Lung (tissue), 12 donors: ENCODE data around the gene PLEKHF1. TPM values are rescaled to one million over a fixed set of nuclear protein-coding genes. Genes with fewer than 3 reads are reported as not detected.

Source experiments
- ATAC-seq: fragments of 200-7000 bp; cut with Tn5 transposase; one replicate; pipeline ENCODE4 v1.9.1; 2020; ENCODE audit warnings: moderate number of reproducible peaks; ENCODE audit not compliant: insufficient read depth, low FRiP score
- DNase-seq, 3 donors: peaks; one replicate each; pipeline ENCODE4 v3.0.0-alpha.2; 2013 to 2017
- H3K27ac ChIP-seq, 2 donors: one replicate each; pipeline ENCODE4 v1.5.1; 2013; ENCODE audit warnings: mild to moderate bottlenecking in 2 of 2, moderate library complexity in 2 of 2, control low read depth in 1 of 2, inconsistent platforms in 1 of 2, low read depth in 1 of 2, low read length in 1 of 2
- H3K27me3 ChIP-seq, 3 donors: one replicate each; pipeline ENCODE4 v1.5.1; 2013; ENCODE audit warnings: low read length in 2 of 3; ENCODE audit not compliant: control insufficient read depth in 3 of 3, insufficient read depth in 3 of 3
- H3K36me3 ChIP-seq, 4 donors: one replicate each; pipeline ENCODE4 v1.5.1; 2013; ENCODE audit warnings: low read length in 4 of 4, mild to moderate bottlenecking in 1 of 4, moderate library complexity in 1 of 4; ENCODE audit not compliant: control insufficient read depth in 4 of 4, insufficient read depth in 4 of 4
- H3K4me1 ChIP-seq, 5 donors: one replicate each; pipeline ENCODE4 v1.5.1; 2013; ENCODE audit warnings: low read length in 5 of 5, mild to moderate bottlenecking in 2 of 5, moderate library complexity in 1 of 5; ENCODE audit not compliant: control insufficient read depth in 5 of 5, insufficient read depth in 5 of 5
- H3K4me3 ChIP-seq: one replicate; pipeline ENCODE4 v1.5.1; 2013; ENCODE audit warnings: mild to moderate bottlenecking, control low read depth, moderate library complexity
- H3K9ac ChIP-seq, 2 donors: one replicate each; pipeline ENCODE4 v1.5.1; 2013; ENCODE audit warnings: low read length in 2 of 2, control low read depth in 1 of 2; ENCODE audit not compliant: insufficient read depth in 1 of 2
- H3K9me3 ChIP-seq, 4 donors: one replicate each; pipeline ENCODE4 v1.5.1; 2013; ENCODE audit warnings: low read length in 3 of 4, mild to moderate bottlenecking in 1 of 4, moderate library complexity in 1 of 4; ENCODE audit not compliant: control insufficient read depth in 4 of 4, insufficient read depth in 3 of 4
- WGBS, 2 donors: extraction: QIAGEN DNeasy Blood & Tissue Kit; methylation state at CpG; one replicate each; pipeline ENCODE4 v1.1.7; 2013; 5-methylcytosine and 5-hydroxymethylcytosine counted together
- polyA plus RNA-seq, 2 donors: library from polyadenylated mRNA; stranded (reverse); fragments of 200-250 nt; gene quantifications; one replicate each; pipeline ENCODE4 v1.2.1, GENCODE V29; 2013
- total RNA-seq, 2 donors: library from RNA; depleted of rRNA in 1 of 2; stranded (reverse); fragments of >200 nt in 1 of 2; gene quantifications; one replicate each; pipeline ENCODE4 v1.2.1, GENCODE V29; 2014 to 2021
- TF ChIP-seq, protein P1 (sequence below): IDR thresholded peaks from 2 replicates; pipeline ENCODE4 v1.5.1; 2012; ENCODE audit warnings: mild to moderate bottlenecking; ENCODE audit errors: control extremely low read depth, extremely low read depth
- donor health status: control.
- donor health status: control.
- donor health status: Bipolar disorder and iron deficiency.
- donor health status: healthy.
- donor health status: DM: yes; HTN: yes; CAD: no.

The PLEKHF1 gene
- total and polyA plus RNA-seq, 4 donors, result 5.7 to 13.2 (median 10.4) TPM

DNA sequence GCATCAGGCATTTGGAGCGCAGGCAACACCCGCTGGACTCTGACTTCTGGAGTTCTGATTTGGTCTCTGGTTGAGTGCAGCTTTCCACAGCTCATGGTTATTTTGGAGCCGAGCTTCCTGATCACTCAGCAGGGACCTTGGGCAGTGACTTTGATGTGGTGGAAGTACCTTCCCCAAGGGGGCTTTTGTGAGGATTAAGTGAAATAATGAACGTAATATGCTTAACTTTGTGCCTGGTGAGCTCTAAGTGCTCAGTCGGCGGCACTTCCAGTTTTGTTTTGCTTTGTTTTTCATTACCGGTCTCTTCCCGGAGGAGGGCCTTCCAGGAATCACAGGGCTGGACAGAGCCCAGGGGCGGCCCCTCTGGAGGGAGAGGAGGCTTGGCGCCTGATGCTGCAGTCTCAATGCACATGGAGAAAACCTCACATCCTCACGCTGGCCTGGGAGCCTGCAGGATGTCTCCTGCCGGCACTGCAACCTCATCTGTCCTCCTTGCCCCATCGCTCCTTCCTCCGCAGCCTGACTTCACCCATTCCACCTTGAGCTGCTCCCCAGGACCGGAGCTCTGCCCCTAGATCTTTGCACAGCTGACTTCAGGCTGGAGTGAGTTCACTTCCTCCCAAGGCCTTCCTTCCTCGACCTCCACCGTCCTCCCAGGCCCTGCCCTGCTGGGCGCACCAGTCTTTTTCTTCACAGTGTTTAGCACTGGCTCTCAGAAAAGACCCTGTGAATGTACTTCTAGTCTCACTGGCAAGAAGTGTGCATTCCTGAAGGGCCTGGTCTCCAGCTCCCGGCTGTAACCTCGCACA, 1.5 kb downstream of the PLEKHF1 start:
- Histone ChIP-seq H3K9me3 (no peaks in the 10 kb centered on the region), H3K9ac (peak overlapping the region in 1 of 2 donors; percentile 69), H3K27ac (peak overlapping the region; percentile 86 to 87), H3K27me3 (no peaks in the 10 kb centered on the region), H3K36me3 (no peaks in the 10 kb centered on the region), H3K4me3 (peak overlapping the region; percentile 88), H3K4me1 (peaks cover 9 to 27% (median 18%) of the 10 kb centered on the region in 5 donors)
- DNase-seq, result peak; percentile 73 to 82 (median 78)
- 36 to 47% methylated on average over 20 of the region's 20 CpGs for WGBS, 2 donors
- TF ChIP-seq, protein P1, sequence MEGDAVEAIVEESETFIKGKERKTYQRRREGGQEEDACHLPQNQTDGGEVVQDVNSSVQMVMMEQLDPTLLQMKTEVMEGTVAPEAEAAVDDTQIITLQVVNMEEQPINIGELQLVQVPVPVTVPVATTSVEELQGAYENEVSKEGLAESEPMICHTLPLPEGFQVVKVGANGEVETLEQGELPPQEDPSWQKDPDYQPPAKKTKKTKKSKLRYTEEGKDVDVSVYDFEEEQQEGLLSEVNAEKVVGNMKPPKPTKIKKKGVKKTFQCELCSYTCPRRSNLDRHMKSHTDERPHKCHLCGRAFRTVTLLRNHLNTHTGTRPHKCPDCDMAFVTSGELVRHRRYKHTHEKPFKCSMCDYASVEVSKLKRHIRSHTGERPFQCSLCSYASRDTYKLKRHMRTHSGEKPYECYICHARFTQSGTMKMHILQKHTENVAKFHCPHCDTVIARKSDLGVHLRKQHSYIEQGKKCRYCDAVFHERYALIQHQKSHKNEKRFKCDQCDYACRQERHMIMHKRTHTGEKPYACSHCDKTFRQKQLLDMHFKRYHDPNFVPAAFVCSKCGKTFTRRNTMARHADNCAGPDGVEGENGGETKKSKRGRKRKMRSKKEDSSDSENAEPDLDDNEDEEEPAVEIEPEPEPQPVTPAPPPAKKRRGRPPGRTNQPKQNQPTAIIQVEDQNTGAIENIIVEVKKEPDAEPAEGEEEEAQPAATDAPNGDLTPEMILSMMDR, result no peak
- no peak for ATAC-seq

DNA sequence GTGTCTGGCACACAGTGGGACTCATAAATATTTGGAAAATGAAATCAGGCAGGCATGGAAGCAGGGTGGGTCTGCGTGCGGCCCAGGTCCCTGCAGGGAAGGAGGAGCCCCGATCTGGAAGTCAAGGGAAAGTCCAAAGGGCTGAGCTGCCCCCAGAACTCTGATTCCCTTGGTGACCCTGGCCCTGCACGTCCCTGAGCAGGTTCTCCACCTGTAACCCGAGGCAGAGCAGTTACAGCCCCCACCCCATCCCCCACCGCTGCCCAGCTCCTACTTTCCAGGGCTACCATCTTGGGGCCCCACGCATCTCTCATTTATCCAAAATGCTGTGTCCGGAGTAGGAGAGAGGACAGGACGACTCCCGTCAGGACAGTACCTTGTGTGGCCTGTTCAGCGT, 2.1 kb downstream of the PLEKHF1 start:
- no peaks in the 10 kb centered on the region for H3K9me3 ChIP-seq
- TF ChIP-seq, protein P1, result no peak
- H3K27me3 ChIP-seq, result no peaks in the 10 kb centered on the region
- no peak overlapping the region for H3K9ac ChIP-seq
- peaks cover 9 to 24% (median 17%) of the 10 kb centered on the region in 5 donors for H3K4me1 ChIP-seq
- WGBS, 2 donors, result 83% methylated on average over 11 of the region's 11 CpGs
- no peak for ATAC-seq
- H3K36me3 ChIP-seq, result no peaks in the 10 kb centered on the region
- no peak overlapping the region for H3K4me3 ChIP-seq
- DNase-seq, result no peak
- peak overlapping the region; percentile 86 to 87 for H3K27ac ChIP-seq

DNA sequence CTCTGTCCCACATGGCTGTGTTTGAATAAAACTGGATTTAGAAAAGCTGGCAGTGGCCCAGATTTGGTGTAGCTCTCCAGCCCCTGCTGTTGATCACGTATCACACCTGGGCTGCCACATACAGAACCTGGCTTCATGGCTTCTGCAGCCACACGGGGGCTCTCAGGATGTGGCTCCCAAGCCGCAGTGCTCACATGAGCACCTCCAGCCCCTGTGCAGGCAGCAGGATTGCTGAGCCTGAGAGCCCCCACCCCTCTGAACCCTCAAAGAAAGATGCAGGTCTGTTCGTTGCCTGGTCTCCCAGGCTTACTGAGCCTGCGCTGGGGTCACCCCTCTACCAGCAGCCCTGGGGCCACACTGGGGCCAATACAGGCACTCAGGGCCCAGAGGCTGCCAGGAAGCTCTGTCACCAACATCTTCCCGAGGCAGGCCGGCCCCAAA, 2.7 kb downstream of the PLEKHF1 start:
- Histone ChIP-seq H3K36me3 (no peaks in the 10 kb centered on the region), H3K4me3 (no peak overlapping the region), H3K27ac (peak overlapping the region; percentile 4 to 57), H3K27me3 (no peaks in the 10 kb centered on the region), H3K9me3 (no peaks in the 10 kb centered on the region), H3K9ac (no peak overlapping the region), H3K4me1 (peaks cover 9 to 19% (median 17%) of the 10 kb centered on the region in 5 donors)
- DNase-seq (peak; percentile 46 to 64 (median 53)), ATAC-seq (no peak)
- TF ChIP-seq, protein P1, result no peak
- WGBS, 2 donors, result 66 to 69% methylated on average over 7 of the region's 7 CpGs
